AG04450 (cell line): Measurements from ENCODE around the gene GRK2. TPM values are rescaled to one million over a fixed set of nuclear protein-coding genes. Genes with fewer than 3 reads are reported as not detected.

Source experiments
- CTCF ChIA-PET: fragments of 300-600, 350-600 bp; formaldehyde crosslinking; extraction: SDS; loops from one replicate; lab custom pipeline; 2022; ENCODE audit warnings: antibody characterized with exemption, inconsistent platforms; lab: Charles Lee
- POLR2A ChIA-PET: fragments of 350-600 bp; formaldehyde crosslinking; extraction: SDS; loops from one replicate; lab custom pipeline; 2021; ENCODE audit warnings: antibody characterized with exemption, inconsistent platforms; lab: Yijun Ruan, JAX
- DNase-seq: peaks from one replicate; pipeline ENCODE4 v3.0.0-alpha.2; 2011; ENCODE audit warnings: low read depth, low spot score
- H3K27ac ChIP-seq: one replicate; pipeline ENCODE4 v1.5.1; 2012; ENCODE audit warnings: low read depth, low read length, control low read depth
- H3K27me3 ChIP-seq: one replicate; pipeline ENCODE4 v1.6.0; 2012; ENCODE audit warnings: low read length; ENCODE audit not compliant: control insufficient read depth, insufficient read depth
- H3K4me3 ChIP-seq: 2 replicates; pipeline ENCODE4 v1.5.1; 2011; ENCODE audit warnings: mild to moderate bottlenecking, low read depth, low read length, control low read depth
- H3K9me3 ChIP-seq: 2 replicates; pipeline ENCODE4 v1.5.1; 2012; ENCODE audit warnings: low read length; ENCODE audit not compliant: control insufficient read depth, insufficient read depth
- CTCF ChIP-seq: IDR thresholded peaks from 2 replicates; pipeline ENCODE4 v1.5.1; 2011; ENCODE audit warnings: low read depth, low read length, control low read depth, inconsistent platforms
- polyA minus RNA-seq: library from RNA; depleted of rRNA, polyadenylated mRNA; stranded (reverse); fragments of >200 nt; gene quantifications from 2 replicates; pipeline ENCODE4 v1.2.3, GENCODE V29; 2011; rRNA and poly(A)+ RNA removed
- polyA plus RNA-seq: library from polyadenylated mRNA; depleted of rRNA; stranded (reverse); fragments of >200 nt; gene quantifications from 2 replicates; pipeline ENCODE4 v1.2.3, GENCODE V29; 2011; rRNA removed

Gene GRK2
- polyA plus RNA-seq (17.3 and 20.2 TPM in 2 replicates), polyA minus RNA-seq (61.0 and 67.4 TPM in 2 replicates)

- ChIA-PET POLR2A (interaction anchor here (0.6 to 1.0 kb wide), 2 partner anchors 42 to 51 kb away, joined by 3 to 4 read pairs; no protein-coding TSS in a partner anchor), CTCF (interaction anchor here (0.6 to 2.1 kb wide), 7 partner anchors 11 to 116 kb away, joined by 3 to 12 read pairs (median 6); no protein-coding TSS in a partner anchor)
- DNase-seq: no peak
- Histone ChIP-seq H3K27ac (no peak within 1 kb of the TSS), H3K27me3 (no peaks in the 10 kb centered on the region), H3K4me3 (peak within 1 kb of the TSS; percentile 80), H3K9me3 (no peaks in the 10 kb centered on the region; the same call in 1 of the 2 replicates)
- no peak for TF ChIP-seq CTCF
These were observed at the start of gene GRK2 for GRCh38 chr11:67266449-67267187. TSS of gene GRK2 (plus strand) at chr11:67266473. CDS start at chr11:67266700, 227 bp downstream.

GRCh38 chr11:67227726-67228125 is 38.5 kb upstream of the GRK2 start:
- POLR2A ChIA-PET: no interaction called here
- no peaks in the 10 kb centered on the region for H3K27me3 ChIP-seq
- no peaks in the 10 kb centered on the region for H3K9me3 ChIP-seq
- H3K4me3 ChIP-seq: no peak overlapping the region
- CTCF ChIA-PET: no interaction called here
- TF ChIP-seq CTCF: no peak
- no peak for DNase-seq
- H3K27ac ChIP-seq: no peak overlapping the region

GRCh38 chr11:67230406-67230805 is 35.9 kb upstream of the GRK2 start:
- no peak for TF ChIP-seq CTCF
- H3K4me3 ChIP-seq: no peak overlapping the region
- no peak overlapping the region for H3K27ac ChIP-seq
- no peaks in the 10 kb centered on the region for H3K9me3 ChIP-seq
- no peak for DNase-seq
- CTCF ChIA-PET: no interaction called here
- no peaks in the 10 kb centered on the region for H3K27me3 ChIP-seq
- POLR2A ChIA-PET: interaction anchor here (0.6 to 1.0 kb wide), 3 partner anchors 9 to 104 kb away, joined by 3 to 4 read pairs (median 4); no protein-coding TSS in a partner anchor

GRCh38 chr11:67230886-67231285 is 35.4 kb upstream of the GRK2 start:
- Histone ChIP-seq H3K9me3 (no peaks in the 10 kb centered on the region), H3K27ac (no peak overlapping the region), H3K27me3 (no peaks in the 10 kb centered on the region), H3K4me3 (no peak overlapping the region)
- ChIA-PET CTCF (no interaction called here), POLR2A (interaction anchor here (0.6 to 1.0 kb wide), 2 partner anchors 9 to 24 kb away, joined by 4 read pairs; no protein-coding TSS in a partner anchor)
- TF ChIP-seq CTCF: no peak
- no peak for DNase-seq
